CD4-positive, alpha-beta T cell treated with Interleukin-4 for 4 hours (primary cell): ENCODE results near the gene IL1R1.
"Not testable (repeated sequence)": the region's sequence is repeated elsewhere in the genome, so short reads cannot be mapped to it uniquely, and the experiment has no call there.

ENCODE experiments used
- DNase-seq: peaks from one replicate; pipeline ENCODE4 v3.0.0-alpha.2; 2020

The IL1R1 gene

GRCh38 chr2:102141970-102142828, at the start of gene IL1R1:
IL1R1 (plus strand) TSS chr2:102142746; CDS start chr2:102157725, 14,979 bp downstream.
- no peak for DNase-seq

DNA sequence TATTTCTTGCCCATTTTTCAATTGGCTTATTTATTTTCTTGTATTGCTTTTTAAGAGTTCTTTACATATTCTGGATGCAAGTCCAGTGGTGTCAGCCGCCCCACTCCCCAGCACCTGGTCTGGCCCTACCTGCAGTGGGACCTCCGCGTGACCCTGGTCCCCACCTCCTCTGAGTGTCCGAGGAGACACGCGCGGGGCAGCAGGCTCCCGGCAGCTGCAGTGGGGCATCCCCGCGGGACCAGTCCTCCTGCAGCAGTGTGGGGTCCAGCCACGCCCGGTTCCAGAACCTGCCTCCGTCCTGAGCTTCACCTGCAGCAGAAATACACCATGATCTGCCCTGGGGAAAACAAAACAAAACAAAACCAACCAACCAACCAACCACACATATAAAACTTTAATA, 48.9 kb upstream of the IL1R1 start:
- no peak for DNase-seq

DNA sequence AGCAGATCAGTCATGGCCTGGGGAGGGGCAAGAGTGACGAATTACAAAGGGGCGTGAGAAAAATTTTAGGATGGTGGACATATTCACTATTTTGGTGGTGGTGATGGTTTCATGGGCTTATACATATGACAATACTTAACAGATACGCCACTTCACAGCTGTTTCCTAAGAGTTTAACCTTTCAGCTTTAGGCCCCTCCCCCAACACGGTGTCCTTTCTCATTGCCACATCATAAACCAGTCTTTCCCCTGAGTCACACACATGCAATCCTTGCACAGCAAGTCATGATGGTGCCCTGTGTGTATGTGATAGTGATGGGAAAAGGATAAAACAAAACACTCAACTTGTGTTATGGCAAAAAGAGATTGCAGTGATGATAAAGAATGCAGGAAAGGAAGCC, 47.6 kb upstream of the IL1R1 start:
- no peak for DNase-seq

GRCh38 chr2:102096103-102096502, 46.4 kb upstream of the IL1R1 start:
- no peak for DNase-seq

DNA sequence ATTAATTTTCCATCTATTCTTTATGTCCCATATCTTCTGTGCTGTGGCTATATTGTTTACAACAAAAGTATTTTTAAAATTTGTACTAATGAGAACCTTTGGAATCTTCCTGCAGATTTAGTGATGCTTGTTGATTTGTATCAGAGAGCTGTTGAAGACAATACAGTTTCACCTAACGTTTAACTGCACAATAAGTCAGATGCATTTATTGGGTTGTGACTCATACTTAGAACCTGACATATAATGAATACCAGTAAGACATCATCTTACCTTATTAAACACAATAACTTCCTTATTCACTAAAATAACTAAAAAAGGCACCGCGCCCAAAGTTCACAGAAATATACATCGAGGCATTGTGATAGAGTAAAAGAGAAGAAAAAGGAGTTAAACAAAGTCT, 43.8 kb upstream of the IL1R1 start:
- DNase-seq, result no peak

GRCh38 chr2:102099536-102100298, 42.8 kb upstream of the IL1R1 start:
- DNase-seq, result no peak

DNA sequence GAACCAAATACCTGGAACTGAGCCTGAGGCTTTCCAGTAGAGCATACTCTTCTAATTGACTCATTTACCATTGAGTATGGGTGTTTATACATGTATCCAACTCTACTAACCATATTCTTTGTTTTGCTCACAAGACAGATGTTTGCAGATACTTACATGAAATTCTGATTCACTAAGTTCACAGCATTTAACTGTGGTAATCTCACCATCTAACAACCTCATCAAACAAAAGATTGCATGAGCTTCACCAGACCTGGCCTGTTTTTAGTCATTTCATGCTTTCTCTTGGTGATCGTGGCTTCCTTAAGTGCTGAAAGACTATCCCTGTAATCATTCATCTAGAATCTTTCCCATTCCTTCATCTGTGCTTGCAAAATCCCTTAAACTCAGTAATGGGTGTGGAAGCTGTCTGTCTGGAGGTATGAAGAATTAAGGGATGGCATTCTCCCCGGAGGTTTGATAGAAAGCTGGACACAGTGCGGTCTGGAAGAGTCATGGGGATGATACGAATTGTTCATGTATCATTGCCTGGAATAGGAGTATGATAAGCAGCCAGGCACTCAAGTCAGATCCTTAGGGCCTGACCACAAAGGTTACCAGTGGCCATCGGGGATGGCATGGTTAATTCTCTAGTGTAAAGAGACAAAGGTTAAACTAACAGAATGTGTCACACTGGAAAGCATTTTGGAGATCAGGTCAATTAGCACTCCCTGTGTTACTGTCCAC, 42.0 kb upstream of the IL1R1 start:
- DNase-seq, result no peak

GRCh38 chr2:102101097-102101848, 41.3 kb upstream of the IL1R1 start:
- DNase-seq, result no peak

- no peak for DNase-seq
Measured at GRCh38 chr2:102101849-102102635, 40.5 kb upstream of the IL1R1 start.

- not testable (repeated sequence) for DNase-seq
Measured at GRCh38 chr2:102102636-102102948, 40.0 kb upstream of the IL1R1 start.

- no peak for DNase-seq
Measured at GRCh38 chr2:102103284-102103683, 39.3 kb upstream of the IL1R1 start.

GRCh38 chr2:102103992-102104871, 38.3 kb upstream of the IL1R1 start:
- peak; percentile 48 for DNase-seq

- no peak for DNase-seq
Measured at GRCh38 chr2:102106133-102106556, 36.4 kb upstream of the IL1R1 start.

DNA sequence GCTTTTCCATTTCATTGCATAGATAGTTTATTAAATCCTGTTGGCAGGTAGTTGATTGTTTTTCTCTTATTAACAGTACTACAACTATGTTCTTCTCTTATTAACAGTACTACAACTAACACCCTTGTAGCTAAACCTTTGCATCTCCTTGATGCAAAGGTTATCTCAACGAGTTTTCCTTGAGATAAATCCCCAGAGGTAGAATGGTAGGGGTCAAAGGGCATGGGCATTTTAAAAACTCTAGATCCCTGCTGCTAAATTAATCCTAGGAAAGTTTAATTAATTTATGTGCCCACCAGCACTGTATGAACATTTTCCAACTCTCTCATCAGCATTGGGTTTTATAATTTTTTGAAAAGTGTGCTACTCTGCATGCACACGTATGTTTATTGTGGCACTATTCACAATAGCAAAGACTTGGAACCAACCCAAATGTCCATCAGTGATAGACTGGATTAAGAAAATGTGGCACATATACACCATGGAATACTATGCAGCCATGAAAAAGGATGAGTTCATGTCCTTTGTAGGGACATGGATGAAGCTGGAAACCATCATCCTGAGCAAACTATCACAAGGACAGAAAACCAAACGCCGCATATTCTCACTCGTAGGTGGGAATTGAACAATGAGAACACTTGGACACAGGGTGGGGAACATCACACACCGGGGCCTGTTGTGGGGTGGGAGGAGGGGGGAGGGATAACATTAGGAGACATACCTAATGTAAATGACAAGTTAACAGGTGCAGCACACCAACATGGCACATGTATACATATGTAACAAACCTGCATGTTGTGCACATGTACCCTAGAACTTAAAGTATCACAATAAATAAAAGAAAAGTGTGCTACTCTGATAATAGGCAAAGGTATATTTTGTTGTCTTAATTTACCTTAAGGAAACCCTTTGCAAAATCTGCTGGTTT, 35.5 kb upstream of the IL1R1 start:
- DNase-seq, result not testable (repeated sequence)

DNA sequence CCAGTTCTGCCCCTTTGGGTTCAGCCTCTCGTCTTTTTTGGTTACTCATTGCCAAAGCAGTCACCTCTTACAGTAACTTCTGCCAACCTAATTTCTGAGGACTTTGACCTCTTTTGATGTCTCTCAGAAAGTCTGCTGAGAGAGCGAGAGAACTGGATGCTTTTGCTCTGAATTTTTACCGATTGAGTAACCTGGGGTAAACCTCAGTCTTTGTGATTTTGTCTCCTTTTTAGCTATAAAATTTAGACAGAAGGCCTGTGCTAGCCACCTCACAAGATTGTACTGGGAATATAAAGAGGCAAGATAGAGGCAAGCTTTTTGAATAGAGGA, 34.8 kb upstream of the IL1R1 start:
- no peak for DNase-seq

DNA sequence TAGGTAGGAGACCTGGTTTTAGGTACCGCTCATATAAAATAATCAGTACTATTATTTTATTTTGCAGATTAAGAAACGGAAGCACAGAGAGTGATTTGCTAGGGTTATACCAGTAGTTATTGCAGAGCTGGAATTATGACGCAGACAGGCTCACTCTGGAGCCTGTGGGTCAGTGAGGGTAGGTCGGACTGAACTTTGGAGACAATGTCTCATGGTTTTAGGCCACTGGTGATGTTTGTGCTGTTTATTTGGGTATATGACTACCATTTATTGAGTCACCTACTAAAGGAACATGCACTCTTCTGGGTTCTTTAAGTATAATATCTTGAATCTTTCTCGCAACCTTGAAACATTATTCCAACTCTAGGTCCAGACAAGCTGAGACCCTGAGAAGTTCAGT, 33.5 kb upstream of the IL1R1 start:
- no peak for DNase-seq

DNA sequence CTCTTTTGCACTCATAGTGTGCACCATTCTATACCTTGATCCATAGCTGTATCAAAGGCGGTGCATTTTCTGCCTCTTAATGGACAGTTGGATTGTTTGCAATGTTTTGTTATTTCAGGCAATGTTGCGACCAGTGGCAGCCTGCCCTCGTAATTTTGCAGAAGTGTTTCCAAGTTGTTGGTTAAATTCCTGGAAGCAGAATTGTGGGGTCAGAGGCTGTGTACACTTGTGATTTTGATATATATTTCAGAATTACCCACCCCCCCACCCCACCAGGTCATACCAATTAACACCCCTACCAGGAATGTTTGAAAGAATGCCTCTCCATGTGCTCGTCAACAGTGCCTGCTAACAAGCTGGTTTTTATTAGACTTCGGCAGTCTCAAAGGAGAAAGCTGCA, 32.4 kb upstream of the IL1R1 start:
- DNase-seq, result no peak

GRCh38 chr2:102110596-102111334, 31.8 kb upstream of the IL1R1 start:
- DNase-seq, result no peak

DNA sequence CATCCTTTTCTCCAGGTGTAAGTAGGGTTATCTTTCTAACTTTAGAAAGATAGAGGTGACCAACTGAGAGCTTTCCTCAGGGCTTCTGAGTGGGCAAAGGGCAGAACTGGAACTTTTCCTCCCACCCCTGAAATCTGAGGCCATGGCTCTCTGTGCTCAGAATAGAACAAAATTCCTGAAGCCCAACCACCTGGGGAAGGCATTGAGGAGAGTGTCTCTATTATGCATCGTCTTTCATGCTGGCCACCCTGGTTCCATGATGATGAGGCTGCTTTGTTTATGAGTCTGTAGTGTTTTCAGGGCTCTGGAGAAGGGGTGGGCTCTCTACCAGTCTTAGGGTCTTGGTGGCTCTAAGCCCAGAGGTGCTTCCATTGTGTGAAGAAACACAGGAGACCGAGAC, 30.7 kb upstream of the IL1R1 start:
- no peak for DNase-seq
